Karpas-422 (cell line): ENCODE data around the gene MAP3K20. TPM values are rescaled to one million over a fixed set of nuclear protein-coding genes. Genes with fewer than 3 reads are reported as not detected.

Source experiments
- DNase-seq: peaks from one replicate; pipeline ENCODE4 v3.0.0-alpha.2; 2015
- H2AFZ ChIP-seq: fragments of 200-600 bp; sonication (generic); 2 replicates; pipeline ENCODE4 v1.6.1; 2014; ENCODE audit warnings: antibody characterized with exemption, low read length, mixed read lengths
- H3K27ac ChIP-seq: fragments of 200-600 bp; sonication (generic); 2 replicates; pipeline ENCODE4 v1.5.1; 2014; ENCODE audit warnings: mild to moderate bottlenecking, low read length, moderate library complexity
- H3K27me3 ChIP-seq: fragments of 200-600 bp; sonication (generic); 2 replicates; pipeline ENCODE4 v1.6.1; 2014; ENCODE audit warnings: low read length, mixed read lengths
- H3K36me3 ChIP-seq: fragments of 200-600 bp; sonication (generic); 2 replicates; pipeline ENCODE4 v1.6.1; 2014; ENCODE audit warnings: low read length, mixed read lengths; ENCODE audit not compliant: insufficient read depth
- H3K4me1 ChIP-seq: fragments of 200-600 bp; sonication (generic); 2 replicates; pipeline ENCODE4 v1.6.1; 2014; ENCODE audit warnings: mild to moderate bottlenecking, low read length, mixed read lengths
- H3K4me2 ChIP-seq: fragments of 200-600 bp; sonication (generic); 2 replicates; pipeline ENCODE4 v1.6.1; 2014; ENCODE audit warnings: low read length, low read depth, mild to moderate bottlenecking; ENCODE audit not compliant: poor library complexity, severe bottlenecking
- H3K4me3 ChIP-seq: fragments of 200-600 bp; sonication (generic); 2 replicates; pipeline ENCODE4 v1.5.1; 2014; ENCODE audit warnings: mild to moderate bottlenecking, antibody characterized with exemption, low read length, mixed read lengths
- H3K79me2 ChIP-seq: fragments of 200-600 bp; sonication (generic); 2 replicates; pipeline ENCODE4 v1.6.1; 2014; ENCODE audit warnings: mild to moderate bottlenecking, low read length, mixed read lengths
- H3K9ac ChIP-seq: fragments of 200-600 bp; sonication (generic); 2 replicates; pipeline ENCODE4 v1.6.0; 2014; ENCODE audit warnings: low read length
- H3K9me2 ChIP-seq: fragments of 200-600 bp; sonication (generic), shearing (Covaris generic); replicated peaks from 2 replicates; pipeline ENCODE4 v1.6.0; 2014; ENCODE audit warnings: mild to moderate bottlenecking, low read length, moderate library complexity; ENCODE audit not compliant: insufficient read depth
- H3K9me3 ChIP-seq: fragments of 300-700, 200-600 bp; sonication (generic); 2 replicates; pipeline ENCODE4 v1.6.1; 2014; ENCODE audit warnings: low read length, mixed read lengths
- H4K20me1 ChIP-seq: fragments of 200-600 bp; sonication (generic); 2 replicates; pipeline ENCODE4 v1.6.1; 2014; ENCODE audit warnings: mild to moderate bottlenecking, antibody characterized with exemption, low read length, low read depth; ENCODE audit not compliant: insufficient read depth
- total RNA-seq: library from RNA; depleted of rRNA; stranded (reverse); fragments of >200 nt; shearing (Covaris generic); gene quantifications from 2 replicates; pipeline ENCODE4 v1.2.3, GENCODE V29; 2014; ENCODE audit warnings: low replicate concordance

The MAP3K20 gene
- total RNA-seq, 1 experiment from 2014 or later: 0.34 TPM

GRCh38 chr2:173075056-173075780 is 428 bp upstream of the MAP3K20 start:
- H2AFZ ChIP-seq: peak overlapping the region; percentile 93
- no peaks in the 10 kb centered on the region for H3K79me2 ChIP-seq
- H3K36me3 ChIP-seq: no peaks in the 10 kb centered on the region

GRCh38 chr2:173076581-173077345 is 1.1 kb downstream of the MAP3K20 start:
- Histone ChIP-seq H3K27ac (no peak overlapping the region), H3K36me3 (no peaks in the 10 kb centered on the region), H2AFZ (peak overlapping the region; percentile 93), H3K4me1 (peaks cover 16% of the 10 kb centered on the region), H3K9me2 (no peaks in the 10 kb centered on the region), H3K79me2 (no peaks in the 10 kb centered on the region), H3K9ac (peak overlapping the region; percentile 71), H4K20me1 (no peaks in the 10 kb centered on the region), H3K9me3 (no peaks in the 10 kb centered on the region), H3K4me2 (peak overlapping the region; percentile 84), H3K4me3 (peak overlapping the region; percentile 72), H3K27me3 (peaks cover 5% of the 10 kb centered on the region; the same call in 1 of the 2 replicates)
- no peak for DNase-seq

More at GRCh38 chr2:173075056-173075780, 428 bp upstream of the MAP3K20 start:
- Histone ChIP-seq H3K4me3 (peak overlapping the region; percentile 72), H3K4me1 (peaks cover 16% of the 10 kb centered on the region), H3K27me3 (peaks cover 5% of the 10 kb centered on the region; the same call in 1 of the 2 replicates), H4K20me1 (no peaks in the 10 kb centered on the region), H3K4me2 (peak overlapping the region; percentile 84), H3K27ac (no peak overlapping the region), H3K9me3 (no peaks in the 10 kb centered on the region), H3K9ac (peak overlapping the region; percentile 71), H3K9me2 (no peaks in the 10 kb centered on the region)
- DNase-seq: no peak

- Histone ChIP-seq H3K36me3 (no peaks in the 10 kb centered on the region), H3K4me2 (no peak overlapping the region), H3K27me3 (peaks cover 5% of the 10 kb centered on the region; the same call in 1 of the 2 replicates), H3K4me3 (no peak overlapping the region), H3K9ac (no peak overlapping the region), H3K4me1 (peaks cover 16% of the 10 kb centered on the region), H3K9me3 (no peaks in the 10 kb centered on the region), H4K20me1 (no peaks in the 10 kb centered on the region), H2AFZ (no peak overlapping the region), H3K79me2 (no peaks in the 10 kb centered on the region), H3K27ac (no peak overlapping the region), H3K9me2 (no peaks in the 10 kb centered on the region)
- no peak for DNase-seq
Observed at GRCh38 chr2:173077506-173078177, 2.0 kb downstream of the MAP3K20 start.

GRCh38 chr2:173079141-173079540 is 3.5 kb downstream of the MAP3K20 start:
- no peaks in the 10 kb centered on the region for H3K79me2 ChIP-seq

GRCh38 chr2:173079973-173080860 is 4.6 kb downstream of the MAP3K20 start:
- no peak for DNase-seq
- Histone ChIP-seq H3K27me3 (peaks cover 3% of the 10 kb centered on the region; the same call in 1 of the 2 replicates), H3K4me3 (no peak overlapping the region), H3K79me2 (no peaks in the 10 kb centered on the region), H4K20me1 (no peaks in the 10 kb centered on the region), H3K9me2 (no peaks in the 10 kb centered on the region), H3K4me2 (no peak overlapping the region), H3K4me1 (peaks cover 16% of the 10 kb centered on the region), H3K9me3 (no peaks in the 10 kb centered on the region), H2AFZ (no peak overlapping the region), H3K9ac (no peak overlapping the region), H3K27ac (no peak overlapping the region), H3K36me3 (no peaks in the 10 kb centered on the region)

More at GRCh38 chr2:173079141-173079540, 3.5 kb downstream of the MAP3K20 start:
- Histone ChIP-seq H3K4me1 (peaks cover 16% of the 10 kb centered on the region), H3K9ac (no peak overlapping the region), H4K20me1 (no peaks in the 10 kb centered on the region), H3K36me3 (no peaks in the 10 kb centered on the region), H3K4me3 (no peak overlapping the region), H3K9me3 (no peaks in the 10 kb centered on the region), H3K9me2 (no peaks in the 10 kb centered on the region), H3K27me3 (peaks cover 5% of the 10 kb centered on the region; the same call in 1 of the 2 replicates), H3K27ac (no peak overlapping the region), H2AFZ (no peak overlapping the region), H3K4me2 (no peak overlapping the region)
- no peak for DNase-seq

- Histone ChIP-seq H4K20me1 (no peaks in the 10 kb centered on the region), H3K27me3 (no peaks in the 10 kb centered on the region), H3K9me3 (no peaks in the 10 kb centered on the region), H3K4me2 (no peak overlapping the region), H3K9me2 (no peaks in the 10 kb centered on the region), H2AFZ (no peak overlapping the region), H3K4me3 (no peak overlapping the region), H3K27ac (no peak overlapping the region), H3K9ac (no peak overlapping the region), H3K79me2 (no peaks in the 10 kb centered on the region), H3K4me1 (no peaks in the 10 kb centered on the region), H3K36me3 (no peaks in the 10 kb centered on the region)
- no peak for DNase-seq
Observed at GRCh38 chr2:173086518-173087213, 11.0 kb downstream of the MAP3K20 start.

GRCh38 chr2:173087214-173087581 is 11.6 kb downstream of the MAP3K20 start:
- Histone ChIP-seq H3K36me3 (no peaks in the 10 kb centered on the region), H3K4me2 (no peak overlapping the region), H3K4me3 (no peak overlapping the region), H3K9me2 (no peaks in the 10 kb centered on the region), H3K79me2 (no peaks in the 10 kb centered on the region), H3K9me3 (no peaks in the 10 kb centered on the region), H3K27ac (no peak overlapping the region), H4K20me1 (no peaks in the 10 kb centered on the region), H2AFZ (no peak overlapping the region), H3K4me1 (no peaks in the 10 kb centered on the region), H3K9ac (no peak overlapping the region), H3K27me3 (no peaks in the 10 kb centered on the region)
- no peak for DNase-seq
